Measurements from ENCODE around the gene TAAR2.

DNA sequence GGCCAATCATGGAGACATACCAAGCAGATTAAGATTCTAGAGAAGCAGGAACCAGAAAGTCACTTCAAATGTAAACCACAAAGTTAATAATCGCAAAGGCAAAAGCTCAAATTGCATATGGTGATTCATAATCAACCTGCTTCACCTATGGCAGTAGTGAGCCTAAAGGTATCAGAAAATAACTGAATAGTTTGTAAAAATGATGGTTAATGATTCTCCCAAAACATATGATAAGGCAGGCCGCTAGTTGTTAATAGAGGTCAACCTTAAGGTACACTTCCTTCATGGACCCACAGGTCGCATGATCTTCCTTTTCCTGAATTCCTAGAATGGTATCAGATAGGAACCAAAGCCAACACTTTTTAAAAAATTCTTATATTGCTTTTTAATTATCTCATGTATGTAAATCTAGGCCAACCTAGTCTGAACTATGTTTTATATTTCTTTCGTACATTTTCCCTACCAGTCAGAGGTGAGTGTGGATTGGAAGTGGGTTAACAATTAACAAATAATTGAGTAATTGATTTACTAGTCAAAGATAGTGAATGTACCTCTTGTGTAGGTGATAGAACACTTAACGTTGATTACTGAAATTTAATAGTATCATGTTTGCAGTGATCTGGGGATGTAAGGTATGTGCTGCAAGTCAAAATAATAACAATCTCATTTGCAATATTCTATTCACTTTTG, 16.4 kb downstream of the TAAR2 start:
- TF ChIP-seq, protein P1, sequence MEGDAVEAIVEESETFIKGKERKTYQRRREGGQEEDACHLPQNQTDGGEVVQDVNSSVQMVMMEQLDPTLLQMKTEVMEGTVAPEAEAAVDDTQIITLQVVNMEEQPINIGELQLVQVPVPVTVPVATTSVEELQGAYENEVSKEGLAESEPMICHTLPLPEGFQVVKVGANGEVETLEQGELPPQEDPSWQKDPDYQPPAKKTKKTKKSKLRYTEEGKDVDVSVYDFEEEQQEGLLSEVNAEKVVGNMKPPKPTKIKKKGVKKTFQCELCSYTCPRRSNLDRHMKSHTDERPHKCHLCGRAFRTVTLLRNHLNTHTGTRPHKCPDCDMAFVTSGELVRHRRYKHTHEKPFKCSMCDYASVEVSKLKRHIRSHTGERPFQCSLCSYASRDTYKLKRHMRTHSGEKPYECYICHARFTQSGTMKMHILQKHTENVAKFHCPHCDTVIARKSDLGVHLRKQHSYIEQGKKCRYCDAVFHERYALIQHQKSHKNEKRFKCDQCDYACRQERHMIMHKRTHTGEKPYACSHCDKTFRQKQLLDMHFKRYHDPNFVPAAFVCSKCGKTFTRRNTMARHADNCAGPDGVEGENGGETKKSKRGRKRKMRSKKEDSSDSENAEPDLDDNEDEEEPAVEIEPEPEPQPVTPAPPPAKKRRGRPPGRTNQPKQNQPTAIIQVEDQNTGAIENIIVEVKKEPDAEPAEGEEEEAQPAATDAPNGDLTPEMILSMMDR (IDR thresholded peaks at IDR 0.05): no peak
- TF ChIP-seq POLR2A (IDR thresholded peaks at IDR 0.05) (no peak), POLR2AphosphoS5 (IDR thresholded peaks at IDR 0.05) (no peak), EP300 (IDR thresholded peaks at IDR 0.05) (no peak)
